Thoracic aorta (tissue), 2 donors: ENCODE results near the gene GPR149. TPM values are rescaled to one million over a fixed set of nuclear protein-coding genes. Genes with fewer than 3 reads are reported as not detected.

ENCODE experiments used
- ATAC-seq: fragments of 150-250 bp; one replicate; pipeline ENCODE4 v1.8.0; 2017; ENCODE audit warnings: low read depth; ENCODE audit not compliant: insufficient number of reproducible peaks, low FRiP score
- DNase-seq: peaks from one replicate; pipeline ENCODE4 v3.0.0-alpha.2; 2020; ENCODE audit warnings: low spot score
- H3K27ac ChIP-seq, 2 donors: fragments of 200-600 bp; sonication (generic); 1 replicate in 1 of 2; 2 replicates in 1 of 2; pipeline ENCODE4 v1.5.1; 2016; ENCODE audit warnings: mild to moderate bottlenecking in 2 of 2, moderate library complexity in 2 of 2
- H3K27me3 ChIP-seq: fragments of 200-600 bp; sonication (generic); replicated peaks from 2 replicates; pipeline ENCODE4 v1.6.0; 2016; ENCODE audit warnings: mild to moderate bottlenecking; ENCODE audit not compliant: insufficient read depth
- H3K36me3 ChIP-seq: fragments of 200-600 bp; sonication (generic); one replicate; pipeline ENCODE4 v1.5.1; 2016
- H3K4me1 ChIP-seq, 2 donors: fragments of 200-600 bp; sonication (generic); 1 replicate in 1 of 2; 2 replicates in 1 of 2; pipeline versions ENCODE4 v1.5.1 to v1.6.0; 2016; ENCODE audit warnings: low read depth in 2 of 2, mild to moderate bottlenecking in 1 of 2; ENCODE audit not compliant: control insufficient read depth in 1 of 2
- H3K4me3 ChIP-seq: fragments of 200-600 bp; sonication (generic); 2 replicates; pipeline ENCODE4 v1.5.1; 2016; ENCODE audit warnings: mild to moderate bottlenecking
- H3K9me3 ChIP-seq: fragments of 200-600 bp; sonication (generic); 2 replicates; pipeline ENCODE4 v1.5.1; 2016
- CTCF ChIP-seq: fragments of 200-600 bp; sonication (generic); IDR thresholded peaks from one replicate; pipeline ENCODE4 v1.5.1; 2019; ENCODE audit warnings: antibody characterized with exemption
- total RNA-seq, 2 donors: library from RNA; depleted of rRNA; stranded (reverse); fragments of >200 nt; gene quantifications; one replicate each; pipeline versions ENCODE4 v1.1.0 to v1.2.3, GENCODE V29; 2016

Gene GPR149
- total RNA-seq, 2 donors from 2014 or later: not detected

- H3K9me3 ChIP-seq: no peaks in the 10 kb centered on the region
- H3K4me3 ChIP-seq: no peak overlapping the region
- no peaks in the 10 kb centered on the region for H3K4me1 ChIP-seq
- no peak overlapping the region for H3K27ac ChIP-seq
- no peaks in the 10 kb centered on the region for H3K27me3 ChIP-seq
- H3K36me3 ChIP-seq: peaks cover 40% of the 10 kb centered on the region
- no peak for ATAC-seq
- TF ChIP-seq CTCF: no peak
- DNase-seq: no peak
These were observed 125.1 kb downstream of the GPR149 start for GRCh38 chr3:154304936-154305335.

GRCh38 chr3:154304116-154304786 lies 125.7 kb downstream of the GPR149 start:
- DNase-seq: no peak
- H3K9me3 ChIP-seq: no peaks in the 10 kb centered on the region
- H3K4me1 ChIP-seq: no peaks in the 10 kb centered on the region
- no peak for TF ChIP-seq CTCF
- no peak overlapping the region for H3K27ac ChIP-seq
- no peaks in the 10 kb centered on the region for H3K27me3 ChIP-seq
- no peak for ATAC-seq
- no peak overlapping the region for H3K4me3 ChIP-seq
- H3K36me3 ChIP-seq: peaks cover 42% of the 10 kb centered on the region

- Histone ChIP-seq H3K9me3 (no peaks in the 10 kb centered on the region), H3K27me3 (no peaks in the 10 kb centered on the region), H3K4me3 (no peak overlapping the region), H3K27ac (no peak overlapping the region), H3K36me3 (peaks cover 38% of the 10 kb centered on the region), H3K4me1 (no peaks in the 10 kb centered on the region)
- DNase-seq (no peak), ATAC-seq (no peak)
- TF ChIP-seq CTCF: no peak
These were observed 128.4 kb downstream of the GPR149 start for GRCh38 chr3:154301561-154301960.

- no peaks in the 10 kb centered on the region for H3K4me1 ChIP-seq
- ATAC-seq (no peak), DNase-seq (no peak)
- H3K27ac ChIP-seq: no peak overlapping the region
- H3K9me3 ChIP-seq: no peaks in the 10 kb centered on the region
- H3K36me3 ChIP-seq: peaks cover 21% of the 10 kb centered on the region
- H3K27me3 ChIP-seq: no peaks in the 10 kb centered on the region
- TF ChIP-seq CTCF: no peak
- H3K4me3 ChIP-seq: no peak overlapping the region
These were observed 136.0 kb downstream of the GPR149 start for GRCh38 chr3:154294016-154294415.

- Histone ChIP-seq H3K9me3 (no peaks in the 10 kb centered on the region), H3K4me1 (no peaks in the 10 kb centered on the region), H3K27ac (no peak overlapping the region), H3K4me3 (no peak overlapping the region), H3K36me3 (peaks cover 24% of the 10 kb centered on the region), H3K27me3 (no peaks in the 10 kb centered on the region)
- TF ChIP-seq CTCF: no peak
- no peak for DNase-seq
- ATAC-seq: no peak
These were observed 139.8 kb downstream of the GPR149 start for GRCh38 chr3:154290187-154290586.

Other genes with a start within 250 kb of the GPR149 start
- gene DHX36, start 105.7 kb downstream of the GPR149 start, total RNA-seq: 100 to 1,000 TPM in 1 of 2 donors, 10 to 100 TPM in 1; 71.5 to 128 TPM